Cardiac fibroblast (primary cell): Measurements from ENCODE around the gene CSTF2T.

ENCODE experiments used
- DNase-seq, 2 donors: peaks; one replicate each; pipeline versions ENCODE4 v3.0.0 to v3.0.0-alpha.2; 2010; ENCODE audit warnings: low read depth in 2 of 2
- H3K4me3 ChIP-seq, 2 donors: replicated peaks in 1 of 2; 1 replicate in 1 of 2; 2 replicates in 1 of 2; pipeline ENCODE4 v1.5.1; 2011; ENCODE audit warnings: low read depth in 2 of 2, low read length in 2 of 2, mild to moderate bottlenecking in 2 of 2, moderate library complexity in 1 of 2
- TF ChIP-seq, protein P1 (sequence below): IDR thresholded peaks from one replicate; pipeline ENCODE4 v1.5.1; 2011; ENCODE audit warnings: low read depth, mild to moderate bottlenecking, low read length, inconsistent platforms

The CSTF2T gene

GRCh38 chr10:51658000-51658399, 41.4 kb downstream of the CSTF2T start:
- no peak for DNase-seq
- H3K4me3 ChIP-seq = no peak overlapping the region
- TF ChIP-seq, protein P1, sequence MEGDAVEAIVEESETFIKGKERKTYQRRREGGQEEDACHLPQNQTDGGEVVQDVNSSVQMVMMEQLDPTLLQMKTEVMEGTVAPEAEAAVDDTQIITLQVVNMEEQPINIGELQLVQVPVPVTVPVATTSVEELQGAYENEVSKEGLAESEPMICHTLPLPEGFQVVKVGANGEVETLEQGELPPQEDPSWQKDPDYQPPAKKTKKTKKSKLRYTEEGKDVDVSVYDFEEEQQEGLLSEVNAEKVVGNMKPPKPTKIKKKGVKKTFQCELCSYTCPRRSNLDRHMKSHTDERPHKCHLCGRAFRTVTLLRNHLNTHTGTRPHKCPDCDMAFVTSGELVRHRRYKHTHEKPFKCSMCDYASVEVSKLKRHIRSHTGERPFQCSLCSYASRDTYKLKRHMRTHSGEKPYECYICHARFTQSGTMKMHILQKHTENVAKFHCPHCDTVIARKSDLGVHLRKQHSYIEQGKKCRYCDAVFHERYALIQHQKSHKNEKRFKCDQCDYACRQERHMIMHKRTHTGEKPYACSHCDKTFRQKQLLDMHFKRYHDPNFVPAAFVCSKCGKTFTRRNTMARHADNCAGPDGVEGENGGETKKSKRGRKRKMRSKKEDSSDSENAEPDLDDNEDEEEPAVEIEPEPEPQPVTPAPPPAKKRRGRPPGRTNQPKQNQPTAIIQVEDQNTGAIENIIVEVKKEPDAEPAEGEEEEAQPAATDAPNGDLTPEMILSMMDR = no peak

DNA sequence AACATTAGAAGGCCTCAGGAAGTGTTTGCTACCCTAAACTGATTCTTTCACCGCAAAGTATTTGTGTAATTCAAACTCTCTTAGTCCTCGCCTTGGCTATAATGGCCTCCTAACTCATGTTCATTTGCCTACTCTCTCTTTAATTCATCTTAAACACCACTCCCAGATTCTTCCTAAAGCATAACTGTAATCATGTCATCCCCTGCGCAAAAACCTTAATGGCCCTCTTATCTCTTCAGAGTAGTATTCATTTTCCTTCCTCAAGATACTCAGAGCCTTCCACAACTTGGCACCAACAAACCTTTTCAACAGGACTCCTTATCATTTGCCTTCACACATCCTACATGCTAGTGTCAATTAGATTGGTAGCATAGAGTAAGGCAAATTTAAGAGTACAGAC, 42.9 kb downstream of the CSTF2T start:
- TF ChIP-seq, protein P1 = no peak

DNA sequence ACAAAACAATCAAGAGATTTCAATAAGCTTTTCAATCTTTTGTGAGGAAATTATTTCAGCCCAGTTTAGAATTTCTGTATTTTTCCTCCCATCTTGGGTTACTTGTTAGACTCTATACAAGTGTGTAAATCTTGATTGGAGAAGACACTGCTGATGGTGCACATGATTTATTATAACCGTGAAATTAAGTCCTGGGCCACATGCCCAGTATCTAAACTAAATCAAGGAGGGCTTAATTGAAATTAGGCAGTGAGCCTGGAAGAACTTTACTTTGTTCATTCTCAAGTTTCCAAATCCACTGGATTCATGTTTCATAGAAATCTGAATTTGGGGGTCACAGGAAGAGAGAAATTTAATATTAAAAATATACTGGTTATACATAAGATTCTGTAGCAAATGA, 44.5 kb downstream of the CSTF2T start:
- DNase-seq = no peak
- TF ChIP-seq, protein P1 = no peak
- H3K4me3 ChIP-seq = no peak overlapping the region

More for the DNA sequence above, 42.9 kb downstream of the CSTF2T start:
- no peak for DNase-seq
- H3K4me3 ChIP-seq = no peak overlapping the region

DNA sequence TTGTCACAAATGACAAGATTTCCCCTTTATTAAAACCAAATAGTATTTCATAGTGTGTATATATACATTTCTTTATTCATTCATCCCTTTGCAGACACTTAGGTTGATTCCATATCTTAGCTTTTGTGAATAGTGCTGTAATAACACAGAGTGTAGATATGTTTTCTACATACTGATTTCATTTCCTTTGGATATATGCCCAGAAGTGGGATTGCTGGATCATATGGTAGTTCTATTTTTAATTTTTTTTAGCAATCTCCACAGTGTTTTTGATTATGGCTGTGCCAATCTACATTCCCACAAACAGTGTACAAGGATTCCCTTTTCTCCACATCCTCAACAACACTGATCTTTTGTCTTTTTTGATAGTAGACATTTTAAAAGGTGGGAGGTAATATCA, 46.4 kb downstream of the CSTF2T start:
- peak; percentile 33 to 60 for DNase-seq
- H3K4me3 ChIP-seq = no peak overlapping the region
- TF ChIP-seq, protein P1 = no peak

DNA sequence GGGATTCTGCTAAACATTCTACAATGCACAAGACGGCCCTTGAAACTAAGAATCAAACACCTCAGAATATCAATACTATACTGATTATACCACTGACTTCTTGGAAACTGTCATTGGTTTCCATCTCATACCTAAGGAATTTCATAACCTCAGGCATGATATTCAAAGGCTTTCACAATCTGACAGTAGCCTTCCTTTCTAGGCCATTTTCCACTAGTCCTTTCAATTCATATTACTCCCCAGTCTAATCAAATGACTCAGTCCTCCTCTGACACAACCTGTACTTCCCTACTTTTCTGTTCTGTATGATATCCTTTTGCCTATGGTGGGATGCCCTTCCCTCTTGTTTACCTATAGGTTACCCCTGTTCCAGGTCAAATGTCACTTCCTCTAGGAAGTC, 48.3 kb downstream of the CSTF2T start:
- peak; percentile 20 to 59 for DNase-seq
- TF ChIP-seq, protein P1 = no peak
- H3K4me3 ChIP-seq = no peak overlapping the region

DNA sequence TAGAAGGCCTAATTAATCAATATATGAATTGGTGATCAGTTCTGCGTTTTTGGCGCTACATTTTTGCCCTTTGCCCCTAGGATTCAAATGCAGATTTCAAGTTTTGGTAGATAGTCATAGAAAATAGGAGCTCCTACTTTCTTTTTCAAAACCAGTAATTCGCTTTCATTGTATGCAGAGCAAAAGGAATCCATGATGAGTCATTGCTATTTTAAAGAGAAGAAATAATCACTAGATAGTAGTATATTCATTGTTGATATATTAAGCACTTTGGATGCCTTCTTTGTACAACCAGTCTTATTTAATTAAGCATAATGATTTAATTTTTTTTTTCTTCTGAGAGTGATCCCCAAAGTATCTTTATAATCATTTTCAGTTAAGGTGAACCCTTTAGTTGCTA, 50.3 kb downstream of the CSTF2T start:
- TF ChIP-seq, protein P1 = no peak
- no peak overlapping the region for H3K4me3 ChIP-seq
- DNase-seq = peak in 1 of 2 donors; percentile 25
